PC-3 (cell line): Measurements from ENCODE around the gene TMEM221. TPM values are rescaled to one million over a fixed set of nuclear protein-coding genes. Genes with fewer than 3 reads are reported as not detected.

Source experiments
- ATAC-seq: fragments of 200-7000 bp; cut with Tn5 transposase; 2 replicates; pipeline ENCODE4 v1.9.1; 2020; ENCODE audit warnings: mild to moderate bottlenecking, moderate library complexity
- BruUV-seq: library from RNA; stranded (reverse); fragments of 400-500 nt; replicated peaks from 2 replicates; lab custom pipeline; 2021; lab: Mats Ljungman, UMichigan
- CTCF ChIA-PET: fragments of 300-600 bp; sonication (Branson Sonifier 250); formaldehyde crosslinking; loops from one replicate; lab custom pipeline; 2022; ENCODE audit warnings: antibody characterized with exemption; lab: Charles Lee
- POLR2A ChIA-PET: fragments of 300-600 bp; sonication (Branson Sonifier 250); formaldehyde crosslinking; loops from one replicate; lab custom pipeline; 2022; ENCODE audit warnings: antibody characterized with exemption; ENCODE audit not compliant: unreplicated experiment; lab: Charles Lee
- DNase-seq: peaks from one replicate; pipeline ENCODE4 v3.0.0-alpha.2; 2015
- H2AFZ ChIP-seq: fragments of 300-600 bp; sonication (generic); 2 replicates; pipeline ENCODE4 v1.6.0; 2016; ENCODE audit warnings: antibody characterized with exemption, low read length
- H3F3A ChIP-seq: fragments of 300-600 bp; sonication (generic); one replicate; pipeline ENCODE4 v1.6.0; 2017; ENCODE audit warnings: antibody characterized with exemption, low read length, control low read depth, mild to moderate bottlenecking; ENCODE audit not compliant: unreplicated experiment
- H3K27ac ChIP-seq: fragments of 300-600 bp; sonication (generic); 2 replicates; pipeline ENCODE4 v1.5.1; 2016; ENCODE audit warnings: mild to moderate bottlenecking, low read length
- H3K27me3 ChIP-seq: fragments of 300-600 bp; sonication (generic); 2 replicates; pipeline ENCODE4 v1.6.1; 2016; ENCODE audit warnings: low read length, mixed read lengths
- H3K36me3 ChIP-seq: fragments of 300-600 bp; sonication (generic); 2 replicates; pipeline ENCODE4 v1.6.1; 2016; ENCODE audit warnings: low read depth, mixed run types, low read length, mixed read lengths
- H3K4me1 ChIP-seq: fragments of 300-600 bp; sonication (generic); 2 replicates; pipeline ENCODE4 v1.5.1; 2016; ENCODE audit warnings: low read length; ENCODE audit not compliant: insufficient read depth
- H3K4me2 ChIP-seq: fragments of 300-600 bp; sonication (generic); 2 replicates; pipeline ENCODE4 v1.6.0; 2016; ENCODE audit warnings: low read length
- H3K4me3 ChIP-seq: fragments of 300-600 bp; sonication (generic); 2 replicates; pipeline ENCODE4 v1.5.1; 2016; ENCODE audit warnings: mild to moderate bottlenecking, low read length, mixed read lengths
- H3K79me2 ChIP-seq: fragments of 300-600 bp; sonication (generic); 2 replicates; pipeline ENCODE4 v1.6.1; 2017; ENCODE audit warnings: low read length, mixed read lengths
- H3K9ac ChIP-seq: fragments of 300-600 bp; sonication (generic); 2 replicates; pipeline ENCODE4 v1.6.0; 2016; ENCODE audit warnings: mild to moderate bottlenecking, low read length
- H3K9me2 ChIP-seq: fragments of 300-600 bp; sonication (generic); replicated peaks from 2 replicates; pipeline ENCODE4 v1.6.1; 2016; ENCODE audit warnings: mixed run types, low read length, mixed read lengths
- H3K9me3 ChIP-seq: fragments of 300-600 bp; sonication (generic); 2 replicates; pipeline ENCODE4 v1.6.1; 2016; ENCODE audit warnings: low read length, mixed read lengths
- H4K20me1 ChIP-seq: fragments of 300-600 bp; sonication (generic); 2 replicates; pipeline ENCODE4 v1.6.1; 2016; ENCODE audit warnings: low read length, mixed read lengths
- EZH2 ChIP-seq: fragments of 300-600 bp; sonication (generic); IDR thresholded peaks from one replicate; pipeline ENCODE4 v1.6.1; 2017; ENCODE audit warnings: antibody characterized with exemption, mild to moderate bottlenecking, low read length; ENCODE audit not compliant: unreplicated experiment
- EZH2phosphoT487 ChIP-seq: fragments of 300-600 bp; sonication (generic); IDR thresholded peaks from 2 replicates; pipeline ENCODE4 v1.6.1; 2018; ENCODE audit warnings: mild to moderate bottlenecking, antibody characterized with exemption, low read length, borderline replicate concordance
- intact Hi-C: fragments of 100-400 bp; cut with micrococcal nuclease; formaldehyde crosslinking; loops from 2 replicates; pipeline ENCODE4 v1.9.0; 2023
- total RNA-seq: library from RNA; depleted of rRNA; stranded (reverse); fragments of >200 nt; gene quantifications from 2 replicates; pipeline ENCODE4 v1.2.3, GENCODE V29; 2014
- TF ChIP-seq, protein P1 (sequence below): fragments of 300-600 bp; sonication (generic); conservative IDR thresholded peaks from 2 replicates; pipeline ENCODE4 v1.5.1; 2017; ENCODE audit warnings: antibody characterized with exemption, low read depth, mild to moderate bottlenecking, low read length

TMEM221 gene
- total RNA-seq, 1 experiment from 2014 or later: 3.0 TPM

DNA sequence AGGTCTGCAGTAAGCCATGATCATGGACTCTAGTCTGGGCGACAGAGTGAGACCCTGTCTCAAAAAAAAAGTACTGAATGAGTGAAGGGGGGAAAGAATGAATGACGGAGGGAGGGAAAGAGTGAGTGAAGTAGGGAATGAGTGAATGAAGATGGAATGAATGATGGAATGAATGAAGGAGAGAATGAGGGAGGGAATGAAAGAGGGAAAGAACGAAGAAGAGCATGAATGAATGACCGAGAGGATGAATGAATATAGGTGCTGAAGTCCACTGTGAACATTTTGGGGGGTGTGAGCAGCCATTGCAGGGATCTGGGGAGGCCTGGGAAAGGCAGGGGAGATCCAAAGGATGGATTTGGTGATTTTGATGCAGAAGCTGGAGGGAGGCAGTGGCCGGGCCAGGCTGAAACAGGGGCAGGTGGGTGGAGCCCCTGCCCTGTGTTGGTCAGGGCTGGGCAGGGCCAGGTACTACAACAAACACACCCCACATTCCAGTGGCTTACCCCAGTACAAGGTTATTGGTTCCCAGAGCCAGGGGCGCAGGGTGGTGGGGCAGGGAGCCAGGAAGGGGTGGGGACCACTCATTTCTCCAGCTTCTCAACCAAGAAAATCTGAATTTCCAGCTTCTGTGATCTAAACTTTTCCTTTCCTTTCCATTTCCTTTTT lies 36.2 kb upstream of the TMEM221 start:
- no peaks in the 10 kb centered on the region for H3K27me3 ChIP-seq
- no peak overlapping the region for H2AFZ ChIP-seq
- no peaks in the 10 kb centered on the region for H4K20me1 ChIP-seq
- BruUV-seq: no TSS peak
- H3K4me3 ChIP-seq: no peak overlapping the region
- POLR2A ChIA-PET: interaction anchor here (0.6 kb wide), 1 partner anchor 795 kb away, joined by 19 read pairs; no protein-coding TSS in a partner anchor
- H3K4me2 ChIP-seq: no peak overlapping the region
- DNase-seq (no peak), ATAC-seq (no peak)
- peaks cover 7% of the 10 kb centered on the region for H3K4me1 ChIP-seq
- intact Hi-C loops: no loop called here
- TF ChIP-seq EZH2: no peak
- TF ChIP-seq, protein P1, sequence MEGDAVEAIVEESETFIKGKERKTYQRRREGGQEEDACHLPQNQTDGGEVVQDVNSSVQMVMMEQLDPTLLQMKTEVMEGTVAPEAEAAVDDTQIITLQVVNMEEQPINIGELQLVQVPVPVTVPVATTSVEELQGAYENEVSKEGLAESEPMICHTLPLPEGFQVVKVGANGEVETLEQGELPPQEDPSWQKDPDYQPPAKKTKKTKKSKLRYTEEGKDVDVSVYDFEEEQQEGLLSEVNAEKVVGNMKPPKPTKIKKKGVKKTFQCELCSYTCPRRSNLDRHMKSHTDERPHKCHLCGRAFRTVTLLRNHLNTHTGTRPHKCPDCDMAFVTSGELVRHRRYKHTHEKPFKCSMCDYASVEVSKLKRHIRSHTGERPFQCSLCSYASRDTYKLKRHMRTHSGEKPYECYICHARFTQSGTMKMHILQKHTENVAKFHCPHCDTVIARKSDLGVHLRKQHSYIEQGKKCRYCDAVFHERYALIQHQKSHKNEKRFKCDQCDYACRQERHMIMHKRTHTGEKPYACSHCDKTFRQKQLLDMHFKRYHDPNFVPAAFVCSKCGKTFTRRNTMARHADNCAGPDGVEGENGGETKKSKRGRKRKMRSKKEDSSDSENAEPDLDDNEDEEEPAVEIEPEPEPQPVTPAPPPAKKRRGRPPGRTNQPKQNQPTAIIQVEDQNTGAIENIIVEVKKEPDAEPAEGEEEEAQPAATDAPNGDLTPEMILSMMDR: no peak
- TF ChIP-seq EZH2phosphoT487: no peak
- H3K36me3 ChIP-seq: no peaks in the 10 kb centered on the region
- H3K9ac ChIP-seq: no peak overlapping the region
- CTCF ChIA-PET: interaction anchor here (0.8 kb wide), 1 partner anchor 11 kb away, joined by 6 read pairs; no protein-coding TSS in a partner anchor
- no peaks in the 10 kb centered on the region for H3K9me2 ChIP-seq
- no peaks in the 10 kb centered on the region for H3K9me3 ChIP-seq
- no peaks in the 10 kb centered on the region for H3K79me2 ChIP-seq
- no peak overlapping the region for H3K27ac ChIP-seq
- no peaks in the 10 kb centered on the region for H3F3A ChIP-seq

DNA sequence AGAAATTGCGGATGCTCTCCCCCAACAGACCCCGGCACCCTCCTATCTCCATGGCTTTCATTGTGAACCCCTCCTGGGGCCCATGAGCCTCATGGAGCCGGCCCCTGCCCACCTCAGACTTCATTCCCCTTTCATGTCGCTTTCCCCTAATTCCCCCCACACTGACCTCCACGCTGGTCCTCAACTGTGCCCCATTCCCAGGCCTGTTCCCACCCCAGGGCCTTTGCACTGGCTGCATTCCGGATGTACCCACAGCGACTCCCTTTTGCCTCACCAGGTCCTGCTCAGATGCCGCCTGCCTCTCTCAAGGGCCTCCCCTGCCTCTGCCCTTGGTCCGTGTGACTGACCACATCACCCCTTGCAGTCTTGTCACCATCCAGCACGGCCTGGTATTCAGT lies 35.1 kb upstream of the TMEM221 start:
- no peak for ATAC-seq

DNA sequence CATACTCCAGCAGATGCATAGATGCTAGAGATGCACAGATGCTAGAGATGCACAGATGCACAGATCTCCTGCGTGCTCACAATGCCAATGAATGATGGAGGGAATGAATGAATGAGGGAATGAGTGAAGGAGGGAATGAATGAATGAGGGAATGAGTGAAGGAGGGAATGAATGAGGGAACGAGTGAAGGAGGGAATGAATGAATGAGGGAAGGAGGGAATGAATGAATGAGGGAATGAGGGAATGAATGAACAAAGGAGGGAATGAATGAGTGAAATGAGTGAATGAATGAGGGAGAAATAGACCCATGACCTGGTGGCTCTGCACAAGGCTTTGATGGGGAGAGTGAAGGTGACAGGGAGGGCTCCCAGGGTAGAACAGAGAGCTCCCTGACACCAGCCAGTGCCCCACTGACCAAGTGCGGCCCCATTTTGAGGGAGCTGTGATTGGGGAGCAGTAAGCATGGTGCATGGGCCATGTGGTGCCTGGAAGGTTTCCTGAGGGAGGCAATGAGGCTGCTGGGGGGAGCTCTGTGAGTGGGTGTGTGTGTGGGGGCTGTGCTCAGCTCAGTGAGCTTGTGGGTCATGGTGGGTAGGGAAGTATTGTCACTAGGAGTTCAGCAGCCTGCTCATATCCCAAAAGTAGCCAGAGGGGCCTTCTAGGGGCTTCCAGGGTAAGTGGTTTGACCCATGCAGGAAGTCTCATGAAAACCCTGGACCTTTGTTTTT lies 34.6 kb upstream of the TMEM221 start:
- Histone ChIP-seq H3K27me3 (no peaks in the 10 kb centered on the region), H3K9me2 (no peaks in the 10 kb centered on the region), H3K4me3 (no peak overlapping the region), H3K79me2 (no peaks in the 10 kb centered on the region), H3F3A (no peaks in the 10 kb centered on the region), H3K9ac (no peak overlapping the region), H3K4me1 (no peaks in the 10 kb centered on the region), H3K27ac (no peak overlapping the region), H2AFZ (no peak overlapping the region), H3K36me3 (no peaks in the 10 kb centered on the region), H3K9me3 (no peaks in the 10 kb centered on the region), H3K4me2 (no peak overlapping the region), H4K20me1 (no peaks in the 10 kb centered on the region)
- BruUV-seq: no TSS peak
- intact Hi-C loops: no loop called here
- POLR2A ChIA-PET: no interaction called here
- CTCF ChIA-PET: no interaction called here
- no peak for ATAC-seq
- DNase-seq: no peak
- TF ChIP-seq EZH2phosphoT487 (no peak), EZH2 (no peak)
- TF ChIP-seq, protein P1: no peak

More for the DNA sequence above, 35.1 kb upstream of the TMEM221 start:
- POLR2A ChIA-PET: no interaction called here
- CTCF ChIA-PET: no interaction called here
- BruUV-seq: no TSS peak
- no peak for DNase-seq
- no peak overlapping the region for H3K27ac ChIP-seq
- H3K4me1 ChIP-seq: peaks cover 5% of the 10 kb centered on the region
- no peak overlapping the region for H3K4me2 ChIP-seq
- no peak for TF ChIP-seq EZH2phosphoT487
- H3K9ac ChIP-seq: no peak overlapping the region
- H4K20me1 ChIP-seq: no peaks in the 10 kb centered on the region
- H3K4me3 ChIP-seq: no peak overlapping the region
- no peaks in the 10 kb centered on the region for H3K36me3 ChIP-seq
- no peaks in the 10 kb centered on the region for H3K79me2 ChIP-seq
- no peaks in the 10 kb centered on the region for H3F3A ChIP-seq
- no peaks in the 10 kb centered on the region for H3K9me3 ChIP-seq
- intact Hi-C loops: no loop called here
- no peak overlapping the region for H2AFZ ChIP-seq
- no peaks in the 10 kb centered on the region for H3K27me3 ChIP-seq
- H3K9me2 ChIP-seq: no peaks in the 10 kb centered on the region
